Neuronal stem cell (in vitro differentiated cells): Measurements from ENCODE around the gene TMEM267.
"Not testable (repeated sequence)": the region's sequence is repeated elsewhere in the genome, so short reads cannot be mapped to it uniquely, and the experiment has no call there.

Source experiments
- DNase-seq: peaks from one replicate; pipeline ENCODE4 v3.0.0-alpha.2; 2013; ENCODE audit warnings: low spot score
- H2AFZ ChIP-seq: one replicate; pipeline ENCODE4 v1.6.1; 2013; ENCODE audit warnings: mild to moderate bottlenecking, low read length, inconsistent platforms
- H2AK5ac ChIP-seq: 2 replicates; pipeline ENCODE4 v1.6.1; 2013; ENCODE audit warnings: low read depth, mild to moderate bottlenecking, inconsistent platforms, low read length, moderate library complexity, mixed read lengths
- H2BK120ac ChIP-seq: 2 replicates; pipeline ENCODE4 v1.6.1; 2013; ENCODE audit warnings: low read depth, mild to moderate bottlenecking, inconsistent platforms, low read length, moderate library complexity, mixed read lengths
- H2BK12ac ChIP-seq: one replicate; pipeline ENCODE4 v1.6.1; 2013; ENCODE audit warnings: low read length, inconsistent platforms
- H2BK15ac ChIP-seq: 2 replicates; pipeline ENCODE4 v1.6.1; 2013; ENCODE audit warnings: mild to moderate bottlenecking, low read length, inconsistent platforms, mixed read lengths
- H2BK5ac ChIP-seq: one replicate; pipeline ENCODE4 v1.6.1; 2013; ENCODE audit warnings: inconsistent platforms, mild to moderate bottlenecking, low read length, moderate library complexity
- H3K14ac ChIP-seq: one replicate; pipeline ENCODE4 v1.6.1; 2013; ENCODE audit warnings: low read length, inconsistent platforms
- H3K18ac ChIP-seq: 2 replicates; pipeline ENCODE4 v1.6.1; 2013; ENCODE audit warnings: low read length, inconsistent platforms
- H3K23ac ChIP-seq: 2 replicates; pipeline ENCODE4 v1.6.1; 2013; ENCODE audit warnings: low read depth, mild to moderate bottlenecking, mixed read lengths, low read length, inconsistent platforms; ENCODE audit not compliant: poor library complexity
- H3K27ac ChIP-seq: replicated peaks from 3 replicates; pipeline ENCODE4 v1.5.1; 2013; ENCODE audit warnings: low read length, inconsistent platforms
- H3K27me3 ChIP-seq, 3 experiments: 2 replicates each; pipeline ENCODE4 v1.6.1; 2013; ENCODE audit warnings: low read length in 3 of 3, mild to moderate bottlenecking in 2 of 3, inconsistent platforms in 1 of 3, low read depth in 1 of 3, mixed read lengths in 1 of 3, moderate library complexity in 1 of 3; ENCODE audit not compliant: control insufficient read depth in 3 of 3, insufficient read depth in 3 of 3
- H3K36me3 ChIP-seq, 2 donors: replicated peaks in 1 of 2; 2 replicates each; pipeline ENCODE4 v1.6.1; 2013; ENCODE audit warnings: low read length in 2 of 2; ENCODE audit not compliant: control insufficient read depth in 2 of 2, insufficient read depth in 2 of 2
- H3K4ac ChIP-seq: 2 replicates; pipeline ENCODE4 v1.6.1; 2013; ENCODE audit warnings: inconsistent platforms, mild to moderate bottlenecking, low read length, moderate library complexity
- H3K4me1 ChIP-seq, 2 donors: 1 replicate in 1 of 2; 2 replicates in 1 of 2; pipeline ENCODE4 v1.6.1; 2013; ENCODE audit warnings: low read length in 2 of 2, low read depth in 1 of 2; ENCODE audit not compliant: control insufficient read depth in 2 of 2, insufficient read depth in 1 of 2
- H3K4me2 ChIP-seq: one replicate; pipeline ENCODE4 v1.6.1; 2013; ENCODE audit warnings: mild to moderate bottlenecking, low read length, inconsistent platforms; ENCODE audit not compliant: insufficient read depth, poor library complexity, severe bottlenecking
- H3K4me3 ChIP-seq, 2 donors: 2 replicates each; pipeline ENCODE4 v1.5.1; 2013; ENCODE audit warnings: low read length in 2 of 2, mild to moderate bottlenecking in 2 of 2, inconsistent platforms in 1 of 2, moderate library complexity in 1 of 2
- H3K79me1 ChIP-seq: one replicate; pipeline ENCODE4 v1.6.1; 2013; ENCODE audit warnings: low read depth, mild to moderate bottlenecking, inconsistent platforms, low read length, moderate library complexity
- H3K9ac ChIP-seq: one replicate; pipeline ENCODE4 v1.6.1; 2013; ENCODE audit warnings: mild to moderate bottlenecking, low read depth, low read length, inconsistent platforms; ENCODE audit not compliant: poor library complexity
- H3K9me3 ChIP-seq, 2 donors: replicated peaks in 1 of 2; 2 replicates each; pipeline versions ENCODE3 to v1.6.1; 2013; ENCODE audit warnings: low read length in 2 of 2, mild to moderate bottlenecking in 2 of 2, inconsistent platforms in 1 of 2, low read depth in 1 of 2, mixed read lengths in 1 of 2, moderate library complexity in 1 of 2; ENCODE audit not compliant: control insufficient read depth in 2 of 2, insufficient read depth in 1 of 2
- H4K8ac ChIP-seq: one replicate; pipeline ENCODE4 v1.6.1; 2013; ENCODE audit warnings: low read depth, mild to moderate bottlenecking, inconsistent platforms, low read length, moderate library complexity
- H4K91ac ChIP-seq: one replicate; pipeline ENCODE4 v1.6.1; 2013; ENCODE audit warnings: low read length, low read depth, mild to moderate bottlenecking, inconsistent platforms; ENCODE audit not compliant: poor library complexity
- WGBS, 2 donors: extraction: QIAGEN DNeasy Blood & Tissue Kit; methylation state at CpG; one replicate each; pipeline ENCODE4 v1.1.7; 2013; ENCODE audit warnings: missing lambda C conversion rate in 2 of 2, mixed read lengths in 1 of 2; ENCODE audit not compliant: insufficient read length in 2 of 2, insufficient replicate concordance in 1 of 2; ENCODE audit errors: extremely low coverage in 2 of 2; 5-methylcytosine and 5-hydroxymethylcytosine counted together

TMEM267 gene

DNA sequence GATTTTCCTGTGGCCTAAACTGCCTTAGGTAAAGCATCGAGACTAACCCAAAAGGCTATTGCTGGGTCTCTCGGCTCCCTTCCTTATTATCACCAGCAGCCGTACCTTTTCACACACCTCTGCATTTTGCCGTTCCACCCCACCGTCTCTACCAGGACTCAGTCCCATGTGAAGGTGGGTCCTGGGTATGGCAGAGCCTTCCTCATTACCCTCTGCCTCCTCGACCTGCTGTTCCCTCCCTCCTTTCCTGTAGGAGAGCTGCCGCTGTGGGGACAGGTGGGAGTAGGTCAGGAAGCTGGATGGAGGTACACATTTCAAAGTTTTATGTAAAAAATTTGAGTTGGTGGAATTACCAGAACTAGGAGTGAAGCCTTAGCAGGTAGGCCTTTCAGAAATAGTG, 73.3 kb downstream of the TMEM267 start:
- no peaks in the 10 kb centered on the region for H3K4me1 ChIP-seq
- no peak overlapping the region for H4K91ac ChIP-seq
- H3K18ac ChIP-seq = no peak overlapping the region
- no peak overlapping the region for H4K8ac ChIP-seq
- no peak overlapping the region for H2AFZ ChIP-seq
- no peak overlapping the region for H3K9ac ChIP-seq
- H3K4me3 ChIP-seq = no peak overlapping the region
- H2AK5ac ChIP-seq = no peak overlapping the region
- no peak overlapping the region for H2BK5ac ChIP-seq
- no peak overlapping the region for H3K4me2 ChIP-seq
- WGBS, 2 donors = no CpG with 5 or more reads among the region's 7 CpGs
- H3K14ac ChIP-seq = no peak overlapping the region
- H3K23ac ChIP-seq = no peak overlapping the region
- H2BK120ac ChIP-seq = no peak overlapping the region
- no peak overlapping the region for H2BK12ac ChIP-seq
- no peak for DNase-seq
- H3K9me3 ChIP-seq = no peaks in the 10 kb centered on the region
- H2BK15ac ChIP-seq = no peak overlapping the region
- H3K79me1 ChIP-seq = no peaks in the 10 kb centered on the region
- H3K36me3 ChIP-seq = no peaks in the 10 kb centered on the region
- no peak overlapping the region for H3K27ac ChIP-seq
- no peak overlapping the region for H3K4ac ChIP-seq
- peaks cover 0 to 11% (median 0%) of the 10 kb centered on the region in 3 experiments for H3K27me3 ChIP-seq

DNA sequence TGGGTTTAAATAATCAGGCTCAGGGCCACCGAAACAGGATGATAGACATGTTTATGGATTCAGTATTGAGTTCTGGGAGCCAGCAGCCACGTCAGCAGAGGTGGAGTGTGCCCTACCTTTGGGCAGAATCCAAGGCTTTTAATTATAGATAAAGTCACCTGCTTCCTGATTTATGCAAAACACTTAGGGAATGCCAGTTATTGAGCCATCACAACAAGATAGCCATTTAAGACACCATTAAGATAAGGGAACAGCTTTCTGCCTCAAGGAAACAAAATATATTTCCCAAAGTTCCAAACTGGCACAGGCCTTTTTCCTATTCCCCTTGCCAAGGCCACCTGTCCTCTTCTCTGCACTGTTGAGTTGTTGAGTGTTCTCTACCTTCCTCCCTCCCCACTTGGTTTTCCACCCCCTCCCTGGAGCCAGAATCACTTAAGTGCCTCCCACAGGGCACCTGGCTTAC, 73.8 kb downstream of the TMEM267 start:
- DNase-seq = no peak
- no peak overlapping the region for H3K4ac ChIP-seq
- H4K8ac ChIP-seq = no peak overlapping the region
- H3K4me3 ChIP-seq = no peak overlapping the region
- no peak overlapping the region for H3K14ac ChIP-seq
- H3K23ac ChIP-seq = no peak overlapping the region
- no peak overlapping the region for H2BK120ac ChIP-seq
- H3K9me3 ChIP-seq = no peaks in the 10 kb centered on the region
- H3K27me3 ChIP-seq = peaks cover 0 to 11% (median 0%) of the 10 kb centered on the region in 3 experiments
- H2BK5ac ChIP-seq = no peak overlapping the region
- no peak overlapping the region for H2BK15ac ChIP-seq
- no peak overlapping the region for H2AK5ac ChIP-seq
- H3K27ac ChIP-seq = no peak overlapping the region
- no peak overlapping the region for H3K4me2 ChIP-seq
- no peak overlapping the region for H2BK12ac ChIP-seq
- H3K79me1 ChIP-seq = no peaks in the 10 kb centered on the region
- no peak overlapping the region for H4K91ac ChIP-seq
- H3K36me3 ChIP-seq = no peaks in the 10 kb centered on the region
- no peak overlapping the region for H3K18ac ChIP-seq
- no peaks in the 10 kb centered on the region for H3K4me1 ChIP-seq
- no peak overlapping the region for H2AFZ ChIP-seq
- H3K9ac ChIP-seq = no peak overlapping the region
- no CpG with 5 or more reads among the region's 2 CpGs for WGBS, 2 donors

DNA sequence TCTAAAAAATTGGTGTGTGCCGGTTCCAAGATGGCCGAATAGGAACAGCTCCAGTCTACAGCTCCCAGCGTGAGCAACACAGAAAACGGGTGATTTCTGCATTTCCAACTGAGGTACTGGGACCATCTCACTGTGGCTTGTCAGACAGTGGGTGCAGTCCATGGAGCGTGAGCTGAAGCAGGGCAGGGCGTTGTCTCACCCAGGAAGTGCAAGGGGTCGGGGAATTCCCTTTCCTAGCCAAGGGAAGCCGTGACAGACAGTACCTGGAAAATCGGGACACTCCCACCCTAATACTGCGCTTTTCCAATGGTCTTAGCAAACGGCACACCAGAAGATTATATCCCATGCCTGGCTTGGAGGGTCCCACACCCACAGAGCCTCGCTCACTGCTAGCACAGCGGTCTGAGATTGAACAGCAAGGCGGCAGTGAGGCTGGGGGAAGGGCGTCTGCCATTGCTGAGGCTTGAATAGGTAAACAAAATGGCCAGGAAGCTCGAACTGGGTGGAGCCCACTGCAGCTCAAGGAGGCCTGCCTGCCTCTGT, 81.1 kb downstream of the TMEM267 start:
- H3K23ac ChIP-seq, H2BK5ac ChIP-seq, H2BK120ac ChIP-seq, H3K27me3 ChIP-seq, H2BK12ac ChIP-seq, H3K27ac ChIP-seq, H3K4ac ChIP-seq, H3K4me2 ChIP-seq, H3K4me1 ChIP-seq, H3K36me3 ChIP-seq, DNase-seq, H4K8ac ChIP-seq, H3K18ac ChIP-seq, H2BK15ac ChIP-seq, H3K9me3 ChIP-seq, H2AFZ ChIP-seq, H3K9ac ChIP-seq, H3K79me1 ChIP-seq, H3K4me3 ChIP-seq, H4K91ac ChIP-seq, H2AK5ac ChIP-seq, H3K14ac ChIP-seq: not testable (repeated sequence)
- WGBS, 2 donors = no CpG with 5 or more reads among the region's 16 CpGs

DNA sequence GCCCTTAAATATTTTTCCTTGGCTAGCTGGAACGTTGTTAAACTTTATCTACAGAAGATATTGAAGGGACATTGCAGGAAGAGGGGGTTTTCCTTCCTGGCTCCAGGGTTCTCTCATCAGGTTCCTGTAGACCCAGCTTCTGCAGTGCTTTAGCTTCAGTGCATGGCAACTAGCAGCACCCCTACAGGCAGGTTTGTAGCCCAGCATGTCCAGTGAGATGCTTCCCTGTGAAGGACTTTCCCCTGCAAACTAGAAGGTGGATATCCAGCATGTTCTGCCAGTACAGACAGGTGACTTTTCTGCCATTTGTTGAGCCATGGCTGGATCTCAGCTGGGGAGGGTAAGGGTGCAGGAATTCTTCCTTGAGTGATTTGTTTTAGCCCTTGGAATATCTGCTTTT, 81.8 kb downstream of the TMEM267 start:
- Histone ChIP-seq H3K27ac (no peak overlapping the region), H4K91ac (no peak overlapping the region), H2AK5ac (no peak overlapping the region), H3K18ac (no peak overlapping the region), H3K4me3 (no peak overlapping the region), H3K14ac (no peak overlapping the region), H2BK5ac (no peak overlapping the region), H4K8ac (no peak overlapping the region), H2BK15ac (no peak overlapping the region), H3K27me3 (peaks cover 0 to 14% (median 0%) of the 10 kb centered on the region in 3 experiments), H3K9ac (no peak overlapping the region), H2AFZ (no peak overlapping the region), H3K9me3 (no peaks in the 10 kb centered on the region), H2BK120ac (no peak overlapping the region), H3K4ac (no peak overlapping the region), H3K36me3 (no peaks in the 10 kb centered on the region), H3K79me1 (no peaks in the 10 kb centered on the region), H3K4me1 (no peaks in the 10 kb centered on the region), H3K4me2 (no peak overlapping the region), H3K23ac (no peak overlapping the region), H2BK12ac (no peak overlapping the region)
- DNase-seq = no peak
- no CpG with 5 or more reads among the region's 1 CpG for WGBS, 2 donors
